Fibroblast of lung (primary cell): ENCODE measurements around the gene VAV2. TPM values are rescaled to one million over a fixed set of nuclear protein-coding genes. Genes with fewer than 3 reads are reported as not detected.

ENCODE experiments used
- DNase-seq, 2 donors: peaks; one replicate each; pipeline versions ENCODE4 v3.0.0 to v3.0.0-alpha.2; 2010; ENCODE audit warnings: low read depth in 2 of 2
- H2AFZ ChIP-seq: 2 replicates; pipeline ENCODE4 v1.5.1; 2012; ENCODE audit warnings: low read length, control low read depth, inconsistent platforms
- H3K27ac ChIP-seq: 2 replicates; pipeline ENCODE4 v1.5.1; 2011; ENCODE audit warnings: low read length, control low read depth; ENCODE audit not compliant: insufficient read depth
- H3K27me3 ChIP-seq: 2 replicates; pipeline ENCODE4 v1.5.1; 2011; ENCODE audit warnings: mild to moderate bottlenecking, low read length; ENCODE audit not compliant: control insufficient read depth, insufficient read depth
- H3K36me3 ChIP-seq: 2 replicates; pipeline ENCODE4 v1.5.1; 2011; ENCODE audit warnings: low read length; ENCODE audit not compliant: control insufficient read depth, insufficient read depth
- H3K4me1 ChIP-seq: 2 replicates; pipeline ENCODE4 v1.5.1; 2011; ENCODE audit warnings: low read length; ENCODE audit not compliant: control insufficient read depth, insufficient read depth; ENCODE audit errors: extremely low read depth
- H3K4me2 ChIP-seq: 2 replicates; pipeline ENCODE4 v1.5.1; 2011; ENCODE audit warnings: low read length, control low read depth; ENCODE audit not compliant: insufficient read depth; ENCODE audit errors: extremely low read depth
- H3K4me3 ChIP-seq, 4 experiments: fragments of 200-600 bp in 1 of 4; sonication (generic) in 1 of 4; replicated peaks in 1 of 4; 2 replicates each; pipeline ENCODE4 v1.5.1; 2011 to 2016; ENCODE audit warnings: low read length in 4 of 4, low read depth in 3 of 4, mild to moderate bottlenecking in 3 of 4, control low read depth in 2 of 4, inconsistent platforms in 1 of 4, mixed read lengths in 1 of 4; ENCODE audit not compliant: insufficient read depth in 1 of 4; ENCODE audit errors: control extremely low read depth in 1 of 4
- H3K79me2 ChIP-seq: 2 replicates; pipeline ENCODE4 v1.5.1; 2012; ENCODE audit warnings: mild to moderate bottlenecking, low read length, inconsistent platforms; ENCODE audit not compliant: control insufficient read depth, insufficient read depth
- H3K9ac ChIP-seq: 2 replicates; pipeline ENCODE4 v1.5.1; 2011; ENCODE audit warnings: mild to moderate bottlenecking, low read length, control low read depth; ENCODE audit not compliant: insufficient read depth
- H3K9me3 ChIP-seq: 2 replicates; pipeline ENCODE4 v1.5.1; 2012; ENCODE audit warnings: low read depth, low read length; ENCODE audit not compliant: control insufficient read depth, insufficient read depth
- H4K20me1 ChIP-seq: 2 replicates; pipeline ENCODE4 v1.5.1; 2011; ENCODE audit warnings: low read length; ENCODE audit not compliant: control insufficient read depth, insufficient read depth; ENCODE audit errors: extremely low read depth
- EZH2 ChIP-seq: IDR thresholded peaks from 2 replicates; pipeline ENCODE4 v1.5.1; 2012; ENCODE audit warnings: low read length, control low read depth, mild to moderate bottlenecking; ENCODE audit errors: missing control alignments
- polyA plus RNA-seq, 2 donors: library from polyadenylated mRNA; depleted of rRNA in 1 of 2; stranded (reverse) in 1 of 2; unstranded in 1 of 2; fragments of >200 nt; gene quantifications; 2 replicates each; pipeline ENCODE4 v1.2.1, GENCODE V29; 2011 to 2012; ENCODE audit warnings: missing spikeins in 1 of 2
- total RNA-seq: library from RNA; depleted of rRNA; stranded (reverse); fragments of >200 nt; gene quantifications from 2 replicates; pipeline ENCODE4 v1.2.1, GENCODE V29; 2014
- TF ChIP-seq, protein P1 (sequence below), 2 donors: IDR thresholded peaks in 1 of 2; conservative IDR thresholded peaks in 1 of 2; 1 replicate in 1 of 2; 2 replicates in 1 of 2; pipeline ENCODE4 v1.5.1; 2011 to 2012; ENCODE audit warnings: low read length in 2 of 2, control low read depth in 1 of 2, inconsistent platforms in 1 of 2, low read depth in 1 of 2, mild to moderate bottlenecking in 1 of 2

VAV2 gene
- total and polyA plus RNA-seq, 2 donors (not counting 1 experiment from before 2014, with no cell fraction given) = 13.7 to 17.7 TPM

DNA sequence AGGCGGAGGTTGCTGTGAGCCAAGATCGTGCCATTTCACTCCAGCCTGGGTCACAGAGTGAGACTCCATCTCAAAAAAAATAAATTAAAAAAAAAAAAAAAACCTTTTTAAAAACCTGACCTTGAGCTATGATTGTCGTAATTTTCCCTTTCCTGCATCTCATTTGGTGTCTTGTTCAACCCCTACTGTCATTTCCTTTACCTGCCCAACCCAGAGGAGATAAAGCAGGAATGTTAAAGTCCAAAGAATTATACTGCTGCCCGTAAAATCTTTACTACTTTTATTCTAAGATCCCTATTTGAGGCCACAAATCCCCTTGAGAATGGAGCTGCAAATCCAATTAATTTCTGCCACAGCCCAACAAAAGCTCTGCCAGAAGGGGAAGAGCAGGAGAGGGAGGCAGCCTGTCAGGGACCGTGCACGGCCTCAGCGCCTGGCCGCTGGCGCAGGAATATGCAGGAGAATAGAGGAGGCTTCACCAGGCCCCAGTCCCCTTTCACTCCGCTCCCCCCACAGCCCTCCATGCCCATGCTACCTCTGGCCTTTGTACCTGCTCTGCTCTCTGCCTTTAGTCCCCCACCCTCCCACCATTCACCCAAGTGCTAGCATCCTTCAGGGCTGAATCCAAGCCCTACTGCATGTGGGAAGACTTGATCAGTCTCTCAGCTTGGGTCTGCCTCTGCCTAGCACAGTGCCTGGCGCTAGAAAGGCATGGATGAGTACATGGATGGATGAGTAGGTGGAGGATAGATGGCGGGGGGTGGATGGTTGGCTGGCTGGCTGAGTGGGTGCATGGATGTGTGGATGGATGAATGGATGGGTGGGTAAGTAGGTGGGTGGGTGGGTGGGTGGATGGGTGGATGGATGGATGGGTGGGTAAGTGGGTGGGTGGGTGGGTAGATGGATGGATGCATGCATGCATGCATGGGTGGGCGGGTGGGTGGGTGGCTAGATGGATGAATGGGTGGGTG lies 154.2 kb downstream of the VAV2 start:
- no peak overlapping the region for H2AFZ ChIP-seq
- H4K20me1 ChIP-seq = no peaks in the 10 kb centered on the region
- no peaks in the 10 kb centered on the region for H3K9me3 ChIP-seq
- peaks cover 2% of the 10 kb centered on the region for H3K36me3 ChIP-seq
- H3K27me3 ChIP-seq = no peaks in the 10 kb centered on the region
- peaks cover 7% of the 10 kb centered on the region for H3K4me1 ChIP-seq
- no peak overlapping the region for H3K4me3 ChIP-seq
- no peaks in the 10 kb centered on the region for H3K79me2 ChIP-seq
- no peak overlapping the region for H3K4me2 ChIP-seq
- no peak for DNase-seq
- H3K27ac ChIP-seq = no peak overlapping the region
- TF ChIP-seq EZH2 = no peak
- no peak overlapping the region for H3K9ac ChIP-seq

DNA sequence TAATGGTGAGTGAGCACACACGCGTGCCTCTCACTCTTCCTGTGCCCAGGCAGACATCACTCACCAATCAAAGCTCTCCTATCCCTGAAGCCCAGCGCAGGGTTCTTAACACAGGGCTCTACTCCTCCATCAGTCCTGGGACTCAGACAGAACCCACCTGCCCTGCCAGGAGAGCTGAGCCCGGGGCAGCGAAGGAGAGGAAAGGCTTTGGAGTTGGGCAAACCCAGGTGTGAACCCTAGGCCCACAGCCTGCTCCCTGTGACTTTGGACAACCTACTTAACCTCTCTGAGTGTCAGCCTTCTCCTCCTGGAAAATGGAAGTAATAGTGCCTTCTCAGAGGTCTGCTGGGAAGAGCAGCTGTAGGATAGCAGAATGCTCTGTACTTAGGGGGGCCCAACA lies 155.3 kb downstream of the VAV2 start:
- no peak for TF ChIP-seq EZH2
- TF ChIP-seq, protein P1, sequence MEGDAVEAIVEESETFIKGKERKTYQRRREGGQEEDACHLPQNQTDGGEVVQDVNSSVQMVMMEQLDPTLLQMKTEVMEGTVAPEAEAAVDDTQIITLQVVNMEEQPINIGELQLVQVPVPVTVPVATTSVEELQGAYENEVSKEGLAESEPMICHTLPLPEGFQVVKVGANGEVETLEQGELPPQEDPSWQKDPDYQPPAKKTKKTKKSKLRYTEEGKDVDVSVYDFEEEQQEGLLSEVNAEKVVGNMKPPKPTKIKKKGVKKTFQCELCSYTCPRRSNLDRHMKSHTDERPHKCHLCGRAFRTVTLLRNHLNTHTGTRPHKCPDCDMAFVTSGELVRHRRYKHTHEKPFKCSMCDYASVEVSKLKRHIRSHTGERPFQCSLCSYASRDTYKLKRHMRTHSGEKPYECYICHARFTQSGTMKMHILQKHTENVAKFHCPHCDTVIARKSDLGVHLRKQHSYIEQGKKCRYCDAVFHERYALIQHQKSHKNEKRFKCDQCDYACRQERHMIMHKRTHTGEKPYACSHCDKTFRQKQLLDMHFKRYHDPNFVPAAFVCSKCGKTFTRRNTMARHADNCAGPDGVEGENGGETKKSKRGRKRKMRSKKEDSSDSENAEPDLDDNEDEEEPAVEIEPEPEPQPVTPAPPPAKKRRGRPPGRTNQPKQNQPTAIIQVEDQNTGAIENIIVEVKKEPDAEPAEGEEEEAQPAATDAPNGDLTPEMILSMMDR (conservative IDR thresholded peaks at IDR 0.05 in 1 of 2, IDR thresholded peaks at IDR 0.05 in 1 of 2; ENCODE audit: low read depth in 1 of 2, low read length in 2 of 2) = no peak

DNA sequence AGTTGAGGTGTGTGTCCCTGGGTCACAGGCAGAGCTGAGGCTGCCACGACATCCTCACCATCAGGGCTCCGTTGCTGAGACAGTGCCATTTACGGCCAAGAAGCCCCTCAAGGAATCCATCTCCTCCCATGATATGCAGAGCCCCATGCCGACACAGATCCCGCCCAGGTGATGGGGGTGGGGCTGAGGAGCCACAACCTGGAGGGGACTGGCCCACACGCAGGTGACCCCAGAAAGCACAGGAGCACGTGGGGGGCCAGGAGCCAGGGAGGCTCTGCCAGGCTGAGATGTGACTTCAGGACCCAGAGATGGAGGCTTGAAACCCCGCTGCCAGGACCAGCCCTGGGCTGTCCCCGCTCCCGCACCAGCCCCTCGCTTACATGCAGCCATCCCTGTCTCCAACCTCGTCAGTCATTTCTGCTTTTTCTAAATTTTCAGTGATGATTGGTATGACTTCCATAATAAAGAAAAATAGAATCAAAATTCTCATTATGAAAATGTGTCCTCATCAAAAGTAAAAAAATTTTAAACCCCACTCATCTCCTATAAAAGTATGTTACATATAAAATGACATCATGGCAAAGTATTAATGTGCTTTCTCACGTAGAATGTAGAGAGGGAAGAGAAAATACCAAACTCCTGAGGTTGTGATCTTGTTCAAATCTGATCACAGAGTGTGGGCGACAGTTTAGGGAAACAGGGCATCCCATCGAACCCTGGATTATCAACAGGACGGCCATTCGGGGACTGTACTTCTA lies 155.9 kb downstream of the VAV2 start:
- H3K9ac ChIP-seq = no peak overlapping the region
- H3K79me2 ChIP-seq = no peaks in the 10 kb centered on the region
- H3K9me3 ChIP-seq = no peaks in the 10 kb centered on the region
- no peak overlapping the region for H3K27ac ChIP-seq
- H3K4me2 ChIP-seq = no peak overlapping the region
- H4K20me1 ChIP-seq = no peaks in the 10 kb centered on the region
- no peaks in the 10 kb centered on the region for H3K27me3 ChIP-seq
- TF ChIP-seq, protein P1 (conservative IDR thresholded peaks at IDR 0.05 in 1 of 2, IDR thresholded peaks at IDR 0.05 in 1 of 2; ENCODE audit: low read depth in 1 of 2, low read length in 2 of 2) = no peak
- no peak for TF ChIP-seq EZH2
- H3K4me3 ChIP-seq = no peak overlapping the region
- peaks cover 2% of the 10 kb centered on the region for H3K36me3 ChIP-seq
- H3K4me1 ChIP-seq = peaks cover 7% of the 10 kb centered on the region
- no peak overlapping the region for H2AFZ ChIP-seq
- no peak for DNase-seq

More for the DNA sequence above, 155.3 kb downstream of the VAV2 start:
- no peak overlapping the region for H3K4me3 ChIP-seq
- DNase-seq = no peak
- H2AFZ ChIP-seq = no peak overlapping the region
- no peak overlapping the region for H3K4me2 ChIP-seq
- no peaks in the 10 kb centered on the region for H4K20me1 ChIP-seq
- no peak overlapping the region for H3K27ac ChIP-seq
- H3K9me3 ChIP-seq = no peaks in the 10 kb centered on the region
- peaks cover 7% of the 10 kb centered on the region for H3K4me1 ChIP-seq
- no peaks in the 10 kb centered on the region for H3K27me3 ChIP-seq
- peaks cover 2% of the 10 kb centered on the region for H3K36me3 ChIP-seq
- H3K79me2 ChIP-seq = no peaks in the 10 kb centered on the region
- no peak overlapping the region for H3K9ac ChIP-seq
